Stimulated activated naive B cell treated with anti-CD40 and anti-IgM and Interleukin-4, amounts not matched to agents 10 μg/mL and 1 μg/mL and 100 μg/mL, for 72 hours (primary cell): ENCODE data around the gene NOXA1.

Source experiments
- ATAC-seq, 2 donors: fragments of 150-1000 bp; cut with Tn5 transposase; replicated peaks; 2 replicates each; pipeline ENCODE4 v1.10.0; 2021; ENCODE audit warnings: moderate library complexity in 1 of 2
- DNase-seq: peaks from one replicate; pipeline ENCODE4 v3.0.0; 2021
- H3K27ac Mint-ChIP-seq: one replicate; pipeline ENCODE4 v1.8.0; 2022; ENCODE audit warnings: mild to moderate bottlenecking, mixed read lengths
- H3K27me3 Mint-ChIP-seq, 2 donors: one replicate each; pipeline ENCODE4 v1.8.0; 2022; ENCODE audit warnings: mixed read lengths in 2 of 2
- H3K36me3 Mint-ChIP-seq, 2 donors: one replicate each; pipeline ENCODE4 v1.8.0; 2022; ENCODE audit warnings: mixed read lengths in 2 of 2, mild to moderate bottlenecking in 1 of 2
- H3K4me1 Mint-ChIP-seq, 2 donors: one replicate each; pipeline ENCODE4 v1.8.0; 2022; ENCODE audit warnings: mixed read lengths in 2 of 2, mild to moderate bottlenecking in 1 of 2
- H3K4me3 Mint-ChIP-seq, 2 donors: one replicate each; pipeline ENCODE4 v1.8.0; 2022; ENCODE audit warnings: mild to moderate bottlenecking in 2 of 2, mixed read lengths in 2 of 2, moderate library complexity in 1 of 2
- H3K9me3 Mint-ChIP-seq, 2 donors: one replicate each; pipeline ENCODE4 v1.8.0; 2022; ENCODE audit warnings: mixed read lengths in 2 of 2, mild to moderate bottlenecking in 1 of 2

The NOXA1 gene

DNA sequence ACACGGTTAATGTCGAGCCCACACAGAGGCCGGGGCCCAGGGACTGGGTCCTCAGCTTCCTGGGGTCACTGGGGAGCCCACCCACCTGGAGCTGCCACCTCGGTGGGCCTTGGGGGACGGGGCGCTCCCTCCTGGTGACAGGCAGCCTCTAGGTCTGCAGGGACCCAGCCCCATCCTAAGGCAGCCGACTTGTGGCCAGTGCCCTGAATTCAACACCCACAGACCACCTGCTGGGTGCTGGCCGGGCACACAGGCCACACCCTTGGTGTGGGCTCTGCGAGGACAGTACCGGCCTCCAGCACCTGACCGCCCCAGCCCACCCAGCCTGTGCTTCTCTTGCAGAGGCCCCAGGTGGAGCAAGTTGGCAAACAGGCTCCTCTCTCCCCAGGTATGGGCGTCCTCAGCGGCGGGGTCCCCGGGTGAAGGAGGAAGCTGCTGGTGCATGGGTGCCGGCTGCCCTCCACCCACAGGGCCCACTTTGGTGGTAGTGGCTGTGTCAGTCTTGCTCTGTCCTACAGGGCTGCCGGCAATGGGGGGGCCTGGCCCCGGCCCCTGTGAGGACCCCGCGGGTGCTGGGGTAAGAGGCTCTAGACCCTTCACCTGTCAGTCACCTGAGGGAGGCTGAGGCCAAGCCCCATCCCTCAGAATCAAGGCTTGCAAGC is 9.6 kb downstream of the NOXA1 start:
- Mint-ChIP-seq H3K27me3 (peaks cover 4 to 15% of the 10 kb centered on the region in 2 donors), H3K9me3 (no peaks in the 10 kb centered on the region), H3K36me3 (no peaks in the 10 kb centered on the region), H3K27ac (no peak overlapping the region), H3K4me3 (no peak overlapping the region), H3K4me1 (peaks cover 2 to 25% of the 10 kb centered on the region in 2 donors)
- DNase-seq, result no peak
- ATAC-seq, result no peak

DNA sequence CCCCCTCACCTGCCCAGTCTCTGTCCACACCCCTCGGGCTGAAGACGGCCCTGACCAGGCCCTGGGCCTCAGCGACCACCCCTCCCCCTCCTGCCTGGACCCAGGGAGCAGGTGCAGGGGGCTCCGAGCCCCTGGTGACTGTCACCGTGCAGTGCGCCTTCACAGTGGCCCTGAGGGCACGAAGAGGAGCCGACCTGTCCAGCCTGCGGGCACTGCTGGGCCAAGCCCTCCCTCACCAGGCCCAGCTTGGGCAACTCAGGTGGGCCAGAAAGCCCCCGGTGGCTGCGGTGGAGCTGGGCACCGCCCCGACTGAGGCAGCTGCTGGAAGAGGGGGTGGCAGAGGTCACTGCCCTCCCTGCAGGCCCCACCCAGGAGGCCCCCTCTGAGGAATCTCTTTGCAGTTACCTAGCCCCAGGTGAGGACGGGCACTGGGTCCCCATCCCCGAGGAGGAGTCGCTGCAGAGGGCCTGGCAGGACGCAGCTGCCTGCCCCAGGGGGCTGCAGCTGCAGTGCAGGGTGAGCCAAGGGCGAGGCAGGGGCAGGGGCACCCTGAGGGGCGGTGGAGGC is 10.2 kb downstream of the NOXA1 start:
- ATAC-seq (no peak), DNase-seq (no peak)
- no peak overlapping the region for H3K4me3 Mint-ChIP-seq
- no peaks in the 10 kb centered on the region for H3K36me3 Mint-ChIP-seq
- H3K27ac Mint-ChIP-seq, result no peak overlapping the region
- peaks cover 2 to 20% of the 10 kb centered on the region in 2 donors for H3K4me1 Mint-ChIP-seq
- H3K9me3 Mint-ChIP-seq, result no peaks in the 10 kb centered on the region
- H3K27me3 Mint-ChIP-seq, result peaks cover 4 to 15% of the 10 kb centered on the region in 2 donors

DNA sequence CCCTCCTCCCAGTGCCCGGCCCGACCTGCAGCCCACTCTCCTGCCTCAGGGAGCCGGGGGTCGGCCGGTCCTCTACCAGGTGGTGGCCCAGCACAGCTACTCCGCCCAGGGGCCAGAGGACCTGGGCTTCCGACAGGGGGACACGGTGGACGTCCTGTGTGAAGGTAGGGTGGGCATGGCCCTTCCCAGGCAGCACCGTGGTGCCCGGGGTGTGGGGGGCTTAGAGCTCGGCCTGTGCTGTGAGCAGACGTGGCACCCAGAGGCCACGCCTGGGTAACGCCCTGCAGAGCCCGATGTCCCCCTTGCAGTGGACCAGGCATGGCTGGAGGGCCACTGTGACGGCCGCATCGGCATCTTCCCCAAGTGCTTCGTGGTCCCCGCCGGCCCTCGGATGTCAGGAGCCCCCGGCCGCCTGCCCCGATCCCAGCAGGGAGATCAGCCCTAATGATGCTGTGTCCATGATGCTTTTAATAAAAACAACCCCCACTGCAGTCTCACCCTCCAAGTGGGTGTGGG is 10.8 kb downstream of the NOXA1 start:
- Mint-ChIP-seq H3K9me3 (no peaks in the 10 kb centered on the region), H3K4me3 (no peak overlapping the region), H3K27me3 (peaks cover 4 to 17% of the 10 kb centered on the region in 2 donors), H3K27ac (no peak overlapping the region), H3K4me1 (peaks cover 0 to 18% of the 10 kb centered on the region in 2 donors), H3K36me3 (no peaks in the 10 kb centered on the region)
- no peak for DNase-seq
- no peak for ATAC-seq

DNA sequence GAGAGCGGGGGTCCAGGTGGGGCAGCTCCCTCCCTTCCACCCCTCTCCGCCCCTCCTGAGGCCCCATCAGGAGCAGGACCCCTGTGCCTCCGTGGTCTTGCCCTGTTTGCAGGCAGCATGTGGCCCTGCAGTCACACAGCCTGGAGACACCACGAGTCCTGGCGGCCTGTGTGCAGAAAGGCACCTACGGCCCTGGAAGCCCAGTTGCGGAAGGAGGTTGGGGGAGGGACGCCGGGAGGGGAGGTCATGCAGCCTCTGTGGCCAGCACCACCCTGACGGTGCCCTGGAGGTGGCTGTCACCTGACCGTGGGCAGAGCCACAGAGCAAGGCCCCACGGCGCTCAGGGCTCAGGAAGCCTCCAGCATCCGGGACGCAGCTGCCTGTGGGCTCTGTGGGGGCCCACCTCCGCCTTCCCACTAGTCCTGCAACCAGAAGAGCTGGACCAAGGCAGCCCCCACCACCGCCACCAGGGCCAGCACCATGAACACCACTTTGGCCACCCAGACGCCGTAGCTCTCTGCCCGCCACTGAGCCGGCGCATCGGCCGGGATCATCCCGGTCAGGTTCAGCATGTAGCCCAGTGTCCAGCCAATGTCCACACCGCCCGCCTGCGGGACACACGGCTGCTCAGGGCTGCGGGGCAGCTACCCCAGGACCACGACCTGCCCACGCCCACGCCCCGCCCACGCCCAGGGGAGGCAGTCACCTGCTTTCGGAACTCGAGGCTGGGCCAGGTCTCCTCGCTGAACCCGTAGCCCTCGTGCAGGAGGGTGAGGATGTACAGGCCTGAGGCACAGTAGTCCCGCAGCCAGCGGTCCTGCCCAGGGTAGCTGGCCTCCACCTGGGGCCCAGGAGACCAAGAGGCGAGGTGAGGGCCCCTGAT is 11.5 kb downstream of the NOXA1 start:
- no peak for ATAC-seq
- Mint-ChIP-seq H3K9me3 (no peaks in the 10 kb centered on the region), H3K27me3 (peaks cover 10 to 25% of the 10 kb centered on the region in 2 donors), H3K4me1 (peaks cover 0 to 12% of the 10 kb centered on the region in 2 donors), H3K36me3 (no peaks in the 10 kb centered on the region), H3K4me3 (no peak overlapping the region), H3K27ac (no peak overlapping the region)
- DNase-seq, result no peak

DNA sequence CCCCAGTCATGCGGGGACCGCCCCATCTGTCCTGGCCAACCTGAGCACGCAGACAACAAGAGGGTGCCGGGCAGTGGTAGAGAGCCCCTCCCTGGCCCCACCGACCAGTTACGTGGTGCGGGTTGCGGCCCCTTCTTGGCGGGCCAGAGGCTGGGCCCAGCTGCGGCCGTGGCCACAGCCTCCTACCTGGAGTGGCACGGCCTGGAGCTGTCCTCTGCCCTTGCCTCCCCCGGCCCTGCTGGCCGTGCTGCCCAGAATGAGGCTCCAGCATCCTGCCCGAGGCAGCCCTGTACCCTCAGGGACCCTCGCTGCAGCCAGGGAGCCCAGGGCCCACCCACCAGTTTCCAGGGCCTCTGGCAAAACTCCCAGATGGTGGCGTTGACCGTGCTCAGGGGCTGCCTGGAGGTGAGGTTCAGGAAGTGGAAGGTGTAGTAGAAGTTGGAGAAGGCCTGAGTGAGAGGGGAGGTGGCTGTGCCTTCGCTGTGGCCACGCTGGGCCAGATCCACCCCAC is 12.2 kb downstream of the NOXA1 start:
- no peaks in the 10 kb centered on the region for H3K9me3 Mint-ChIP-seq
- H3K36me3 Mint-ChIP-seq, result no peaks in the 10 kb centered on the region
- H3K4me1 Mint-ChIP-seq, result peaks cover 0 to 6% of the 10 kb centered on the region in 2 donors
- no peak overlapping the region for H3K4me3 Mint-ChIP-seq
- no peak for ATAC-seq
- H3K27me3 Mint-ChIP-seq, result peaks cover 10 to 21% of the 10 kb centered on the region in 2 donors
- no peak for DNase-seq
- H3K27ac Mint-ChIP-seq, result no peak overlapping the region

DNA sequence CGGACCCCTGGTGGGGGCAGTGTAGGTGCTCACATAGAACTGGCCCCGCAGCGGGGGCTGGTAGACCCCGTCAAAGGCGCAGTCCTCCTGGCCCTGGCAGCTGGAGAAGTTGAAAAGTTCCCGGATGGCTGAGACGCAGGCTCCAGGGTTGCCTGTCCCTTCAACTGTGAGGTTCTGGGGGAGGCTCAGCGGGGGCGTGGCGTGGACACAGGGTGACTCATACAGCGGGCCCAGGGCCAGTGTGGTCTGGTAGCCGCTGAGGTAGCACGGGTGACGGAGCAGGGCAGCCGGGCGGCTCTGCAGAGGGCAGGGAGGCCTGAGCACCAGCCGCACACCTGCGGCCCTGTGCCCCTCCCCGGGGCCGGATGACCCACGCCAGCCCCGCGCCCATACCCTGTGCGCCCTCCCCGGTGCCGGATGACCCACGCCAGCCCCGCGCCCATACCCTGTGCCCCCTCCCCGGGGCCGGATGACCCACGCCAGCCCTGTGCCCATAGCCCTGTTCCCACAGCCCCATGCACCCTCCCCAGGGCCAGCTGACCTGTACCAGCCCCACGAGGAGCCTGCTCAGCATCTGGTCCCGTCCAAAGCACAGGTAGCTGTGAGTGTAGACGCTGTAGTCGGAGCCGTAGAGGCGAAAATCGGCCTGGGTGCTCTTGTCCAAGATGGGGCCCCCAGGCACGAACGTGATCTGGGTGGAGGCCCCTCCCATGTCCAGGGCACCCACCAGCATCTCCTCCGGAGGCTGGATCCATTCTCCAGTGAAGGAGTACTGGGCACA is 13.0 kb downstream of the NOXA1 start:
- H3K9me3 Mint-ChIP-seq, result no peaks in the 10 kb centered on the region
- peaks cover 8 to 14% of the 10 kb centered on the region in 2 donors for H3K27me3 Mint-ChIP-seq
- DNase-seq, result no peak
- H3K27ac Mint-ChIP-seq, result no peak overlapping the region
- H3K36me3 Mint-ChIP-seq, result no peaks in the 10 kb centered on the region
- ATAC-seq, result peak; percentile 66 to 71
- H3K4me1 Mint-ChIP-seq, result no peaks in the 10 kb centered on the region
- H3K4me3 Mint-ChIP-seq, result no peak overlapping the region

DNA sequence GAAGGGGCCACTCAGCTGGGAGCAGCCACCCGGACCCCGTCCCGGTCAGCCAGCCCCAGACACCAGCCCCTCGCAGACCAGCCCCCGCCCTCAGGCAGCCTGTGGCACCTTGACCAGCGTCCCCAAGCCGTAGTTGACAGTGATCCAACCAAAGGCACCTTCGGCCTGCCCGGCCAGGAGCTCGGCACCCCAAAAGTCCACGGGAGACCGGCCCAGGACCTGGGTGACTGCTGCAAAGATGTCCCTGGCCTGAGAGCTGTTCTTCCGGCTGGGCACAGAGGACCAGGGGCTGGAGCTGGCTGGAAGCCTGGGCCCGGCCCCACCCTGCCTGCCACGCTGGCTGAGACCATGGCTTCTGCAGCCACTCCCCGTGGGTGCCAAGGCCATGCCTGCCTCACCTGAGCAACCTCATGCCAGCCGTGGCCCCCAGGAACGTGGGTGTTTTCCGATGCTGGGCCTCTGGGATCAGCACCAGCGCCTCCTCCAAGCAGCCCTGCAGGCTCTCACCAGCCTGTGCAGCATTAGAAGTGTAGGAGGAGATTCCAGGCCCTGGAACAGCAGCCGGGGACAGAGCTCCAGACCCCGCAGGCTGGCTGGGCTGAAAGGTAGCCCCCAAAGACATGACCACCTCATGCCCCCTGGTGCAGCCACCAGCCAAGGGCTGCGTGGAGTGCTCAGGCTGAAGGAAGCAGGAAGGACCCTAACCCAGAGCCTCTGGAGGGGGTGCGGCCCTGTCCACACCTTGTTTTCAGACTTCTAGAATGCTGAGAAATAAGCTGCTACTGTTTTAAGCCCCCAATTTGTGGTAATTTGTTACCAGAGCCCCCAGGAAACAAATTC is 13.8 kb downstream of the NOXA1 start:
- DNase-seq, result no peak
- Mint-ChIP-seq H3K27me3 (peaks cover 9 to 14% of the 10 kb centered on the region in 2 donors), H3K27ac (no peak overlapping the region)

DNA sequence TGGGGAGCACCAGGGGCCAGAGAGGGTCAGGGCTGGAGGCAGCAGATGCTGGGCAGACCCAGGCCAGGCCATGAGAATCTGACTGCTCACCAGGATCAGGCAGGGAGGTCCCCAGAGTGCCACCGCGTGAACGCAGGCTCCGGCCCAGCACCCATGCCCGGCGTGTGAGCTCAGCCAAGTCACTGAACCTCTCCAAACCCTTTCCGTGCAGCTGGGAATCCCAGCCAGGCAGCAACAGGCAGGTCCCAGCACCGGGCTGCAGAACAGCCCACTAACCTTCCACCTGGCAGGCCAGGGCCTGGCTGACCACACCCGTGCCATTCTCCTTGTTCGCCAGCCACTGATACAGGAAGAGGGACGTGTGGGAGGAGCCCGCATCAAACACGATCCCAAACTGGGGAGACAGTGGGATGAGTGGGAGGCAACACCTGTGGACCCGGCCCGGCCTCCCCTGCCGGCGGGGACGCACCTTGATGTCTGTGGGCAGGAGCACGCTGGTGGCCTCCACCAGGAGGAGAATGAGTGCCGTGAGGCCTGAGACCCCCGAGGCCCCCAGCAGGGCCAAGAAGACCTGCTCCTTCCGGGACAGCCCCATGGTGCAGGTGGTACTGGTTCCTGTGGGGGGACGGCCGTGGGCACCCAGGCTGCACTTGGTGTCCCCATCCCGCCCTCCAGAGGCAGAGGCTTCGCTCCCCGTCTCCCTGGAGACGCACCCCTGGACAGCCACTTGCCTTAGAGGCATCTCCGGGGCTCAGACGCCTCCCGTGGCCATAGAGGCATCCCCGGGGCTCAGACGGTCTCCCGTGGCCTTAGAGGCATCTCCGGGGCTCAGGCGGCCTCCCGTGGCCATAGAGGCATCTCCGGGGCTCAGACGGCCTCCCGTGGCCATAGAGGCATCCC is 14.7 kb downstream of the NOXA1 start:
- H3K4me3 Mint-ChIP-seq, result no peak overlapping the region
- DNase-seq (no peak), ATAC-seq (no peak)
- H3K36me3 Mint-ChIP-seq, result no peaks in the 10 kb centered on the region
- H3K9me3 Mint-ChIP-seq, result no peaks in the 10 kb centered on the region
- peaks cover 2 to 5% of the 10 kb centered on the region in 2 donors for H3K4me1 Mint-ChIP-seq
- no peak overlapping the region for H3K27ac Mint-ChIP-seq
- H3K27me3 Mint-ChIP-seq, result peaks cover 14 to 20% of the 10 kb centered on the region in 2 donors

More for the DNA sequence above, 13.8 kb downstream of the NOXA1 start:
- no peaks in the 10 kb centered on the region for H3K9me3 Mint-ChIP-seq
- H3K4me3 Mint-ChIP-seq, result no peak overlapping the region
- H3K36me3 Mint-ChIP-seq, result no peaks in the 10 kb centered on the region
- H3K4me1 Mint-ChIP-seq, result peaks cover 2 to 3% of the 10 kb centered on the region in 2 donors
- ATAC-seq, result no peak

DNA sequence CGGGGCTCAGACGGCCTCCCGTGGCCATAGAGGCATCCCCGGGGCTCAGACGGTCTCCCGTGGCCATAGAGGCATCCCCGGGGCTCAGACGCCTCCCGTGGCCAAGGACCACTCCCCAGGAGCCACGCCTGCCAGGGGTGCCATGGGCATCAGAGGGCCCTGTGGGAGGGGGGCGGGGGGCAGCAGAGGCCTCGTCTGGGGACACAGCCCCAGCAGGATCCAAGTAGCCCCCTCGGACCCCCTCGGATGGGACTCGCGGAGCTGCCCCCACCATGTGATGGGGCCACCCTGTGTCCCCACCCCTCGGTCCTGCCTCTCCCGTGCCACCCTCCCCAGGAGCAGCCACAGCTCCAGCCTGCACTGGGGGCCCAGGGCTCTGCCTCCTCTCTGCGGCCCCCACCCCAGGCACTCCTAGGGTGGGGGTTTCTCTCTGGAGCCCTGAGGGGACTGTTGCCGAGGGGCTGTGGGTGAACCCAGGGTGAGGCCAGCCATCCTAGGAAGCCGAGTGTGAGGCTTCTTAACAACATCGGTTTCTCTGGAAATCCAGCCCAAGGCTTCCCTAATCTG is 15.5 kb downstream of the NOXA1 start:
- no peak for ATAC-seq
- no peaks in the 10 kb centered on the region for H3K36me3 Mint-ChIP-seq
- no peak overlapping the region for H3K4me3 Mint-ChIP-seq
- no peak for DNase-seq
- peaks cover 2 to 5% of the 10 kb centered on the region in 2 donors for H3K4me1 Mint-ChIP-seq
- no peaks in the 10 kb centered on the region for H3K9me3 Mint-ChIP-seq
- no peak overlapping the region for H3K27ac Mint-ChIP-seq
- peaks cover 14 to 25% of the 10 kb centered on the region in 2 donors for H3K27me3 Mint-ChIP-seq

DNA sequence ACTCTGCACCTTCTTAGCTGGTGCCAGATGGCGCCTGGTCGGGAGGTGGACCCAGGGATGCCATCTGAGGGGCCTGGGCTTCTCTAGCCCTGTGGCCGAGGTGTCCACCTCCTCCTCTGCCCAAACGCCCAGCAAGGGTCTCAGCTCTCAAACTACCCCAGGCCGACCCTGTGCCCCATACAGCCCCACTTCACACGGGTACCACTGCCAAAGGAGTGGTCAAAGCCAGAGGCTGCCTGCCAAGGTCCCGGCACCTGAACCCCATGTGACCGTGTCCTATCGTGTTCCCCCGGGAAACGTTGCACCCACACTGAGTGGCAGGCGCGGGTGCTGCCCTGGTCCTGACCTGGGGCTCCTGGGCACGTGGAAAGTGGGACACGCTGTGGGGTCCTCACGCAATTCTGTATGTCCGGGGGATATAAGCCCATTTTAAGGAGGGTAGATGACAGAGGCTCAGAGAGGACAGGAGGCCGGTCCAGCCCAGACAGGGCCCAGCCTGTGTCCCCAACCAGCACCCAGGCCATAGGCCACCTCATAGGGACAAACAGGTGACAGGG is 16.0 kb downstream of the NOXA1 start:
- DNase-seq, result no peak
- no peaks in the 10 kb centered on the region for H3K36me3 Mint-ChIP-seq
- ATAC-seq, result no peak
- H3K4me3 Mint-ChIP-seq, result peak overlapping the region in 1 of 2 donors; percentile 48
- no peak overlapping the region for H3K27ac Mint-ChIP-seq
- H3K4me1 Mint-ChIP-seq, result peaks cover 2 to 5% of the 10 kb centered on the region in 2 donors
- no peaks in the 10 kb centered on the region for H3K9me3 Mint-ChIP-seq
- H3K27me3 Mint-ChIP-seq, result peaks cover 14 to 30% of the 10 kb centered on the region in 2 donors

DNA sequence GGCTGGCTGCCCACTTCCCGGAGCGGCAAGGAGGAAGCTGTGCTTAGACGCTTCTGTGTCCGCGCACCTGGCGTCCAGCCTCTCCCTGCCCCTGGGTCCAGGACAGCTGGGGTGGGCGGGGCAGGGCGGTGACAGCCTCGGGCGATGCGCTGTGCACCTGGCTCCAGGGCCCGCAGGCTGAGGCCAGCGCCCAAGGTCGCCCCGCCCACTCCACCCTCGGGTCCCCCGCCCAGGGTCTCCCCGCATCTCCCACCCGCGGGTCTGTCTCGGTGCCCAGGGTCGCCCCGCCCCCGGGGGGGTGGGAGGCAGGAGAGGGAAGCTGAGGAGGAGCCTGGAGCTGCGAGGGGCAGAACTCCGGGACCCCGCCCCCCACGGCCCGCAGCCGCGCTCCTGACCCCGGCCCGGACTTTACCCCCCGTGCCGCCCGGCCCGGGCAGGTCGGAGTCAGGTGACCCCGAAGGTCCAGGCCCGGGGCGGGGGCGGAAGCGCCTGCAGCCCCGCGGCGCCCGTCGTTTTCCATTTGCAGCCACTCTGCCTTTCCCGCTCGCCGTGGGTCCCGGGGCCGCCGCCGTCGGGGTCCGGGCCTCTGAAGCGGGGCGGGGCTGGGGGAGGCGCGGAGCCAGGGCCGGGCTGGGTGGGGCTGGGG is 18.2 kb downstream of the NOXA1 start, which contains the start of gene ENTPD8:
Gene ENTPD8 (minus strand): TSS at position 69 of the 646 bp plus-strand sequence. CDS start 3,072 bp downstream, outside the sequence.
- ATAC-seq (peak; percentile 38 to 43), DNase-seq (no peak)
- Mint-ChIP-seq H3K27me3 (peaks cover 14 to 32% of the 10 kb centered on the region in 2 donors), H3K36me3 (no peaks in the 10 kb centered on the region), H3K27ac (no peak within 1 kb of the TSS), H3K9me3 (no peaks in the 10 kb centered on the region), H3K4me1 (peaks cover 7 to 16% of the 10 kb centered on the region in 2 donors), H3K4me3 (peak within 1 kb of the TSS; percentile 69 to 75)
